Ovary (tissue), 3 donors: ENCODE measurements around the gene SLC30A9.

ENCODE experiments used
- EP300 ChIP-seq: sonication (generic); formaldehyde crosslinking; IDR thresholded peaks from one replicate; pipeline ENCODE4 v1.6.1; 2017; ENCODE audit warnings: antibody characterized with exemption
- TF ChIP-seq, protein P1 (sequence below), 3 donors: fragments of 450-650 bp in 2 of 3; fragments of 200-600 bp in 1 of 3; IDR thresholded peaks; one replicate each; pipeline versions ENCODE4 v1.5.1 to v1.8.0; 2016 to 2022; ENCODE audit warnings: antibody characterized with exemption in 3 of 3, mild to moderate bottlenecking in 1 of 3
- donor health status: DM: no; HTN: no; CAD: no.

DNA sequence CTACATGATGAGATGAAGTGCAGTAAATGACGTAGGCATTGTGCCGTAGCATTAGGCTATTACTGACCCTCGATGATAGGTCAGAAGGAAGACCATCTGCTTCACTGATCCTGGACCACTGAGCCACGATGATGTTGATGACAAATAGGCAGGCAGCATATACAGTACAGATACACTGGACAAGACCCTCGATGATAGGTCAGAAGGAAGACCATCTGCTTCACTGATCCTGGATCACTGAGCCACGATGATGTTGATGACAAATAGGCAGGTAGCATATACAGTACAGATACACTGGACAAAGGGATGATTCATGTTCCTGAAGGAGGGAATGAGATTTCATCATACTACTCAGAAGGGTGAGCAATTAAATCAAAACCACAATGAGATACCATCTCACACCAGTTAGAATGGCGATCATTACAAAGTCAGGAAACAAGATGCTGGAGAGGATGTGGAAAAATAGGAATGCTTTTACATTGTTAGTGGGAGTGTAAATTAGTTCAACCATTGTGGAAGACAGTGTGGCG lies 111.2 kb downstream of the SLC30A9 start:
- TF ChIP-seq, protein P1, sequence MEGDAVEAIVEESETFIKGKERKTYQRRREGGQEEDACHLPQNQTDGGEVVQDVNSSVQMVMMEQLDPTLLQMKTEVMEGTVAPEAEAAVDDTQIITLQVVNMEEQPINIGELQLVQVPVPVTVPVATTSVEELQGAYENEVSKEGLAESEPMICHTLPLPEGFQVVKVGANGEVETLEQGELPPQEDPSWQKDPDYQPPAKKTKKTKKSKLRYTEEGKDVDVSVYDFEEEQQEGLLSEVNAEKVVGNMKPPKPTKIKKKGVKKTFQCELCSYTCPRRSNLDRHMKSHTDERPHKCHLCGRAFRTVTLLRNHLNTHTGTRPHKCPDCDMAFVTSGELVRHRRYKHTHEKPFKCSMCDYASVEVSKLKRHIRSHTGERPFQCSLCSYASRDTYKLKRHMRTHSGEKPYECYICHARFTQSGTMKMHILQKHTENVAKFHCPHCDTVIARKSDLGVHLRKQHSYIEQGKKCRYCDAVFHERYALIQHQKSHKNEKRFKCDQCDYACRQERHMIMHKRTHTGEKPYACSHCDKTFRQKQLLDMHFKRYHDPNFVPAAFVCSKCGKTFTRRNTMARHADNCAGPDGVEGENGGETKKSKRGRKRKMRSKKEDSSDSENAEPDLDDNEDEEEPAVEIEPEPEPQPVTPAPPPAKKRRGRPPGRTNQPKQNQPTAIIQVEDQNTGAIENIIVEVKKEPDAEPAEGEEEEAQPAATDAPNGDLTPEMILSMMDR (IDR thresholded peaks at IDR 0.05) = no peak
- no peak for TF ChIP-seq EP300
